Measurements from ENCODE around the gene MYO9B.

- TF ChIP-seq, protein P1, sequence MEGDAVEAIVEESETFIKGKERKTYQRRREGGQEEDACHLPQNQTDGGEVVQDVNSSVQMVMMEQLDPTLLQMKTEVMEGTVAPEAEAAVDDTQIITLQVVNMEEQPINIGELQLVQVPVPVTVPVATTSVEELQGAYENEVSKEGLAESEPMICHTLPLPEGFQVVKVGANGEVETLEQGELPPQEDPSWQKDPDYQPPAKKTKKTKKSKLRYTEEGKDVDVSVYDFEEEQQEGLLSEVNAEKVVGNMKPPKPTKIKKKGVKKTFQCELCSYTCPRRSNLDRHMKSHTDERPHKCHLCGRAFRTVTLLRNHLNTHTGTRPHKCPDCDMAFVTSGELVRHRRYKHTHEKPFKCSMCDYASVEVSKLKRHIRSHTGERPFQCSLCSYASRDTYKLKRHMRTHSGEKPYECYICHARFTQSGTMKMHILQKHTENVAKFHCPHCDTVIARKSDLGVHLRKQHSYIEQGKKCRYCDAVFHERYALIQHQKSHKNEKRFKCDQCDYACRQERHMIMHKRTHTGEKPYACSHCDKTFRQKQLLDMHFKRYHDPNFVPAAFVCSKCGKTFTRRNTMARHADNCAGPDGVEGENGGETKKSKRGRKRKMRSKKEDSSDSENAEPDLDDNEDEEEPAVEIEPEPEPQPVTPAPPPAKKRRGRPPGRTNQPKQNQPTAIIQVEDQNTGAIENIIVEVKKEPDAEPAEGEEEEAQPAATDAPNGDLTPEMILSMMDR (conservative IDR thresholded peaks at IDR 0.05), result no peak
- no peak for TF ChIP-seq EZH2 (IDR thresholded peaks at IDR 0.05; ENCODE audit: low read depth)
Observed at GRCh38 chr19:17183858-17184321, 108.3 kb downstream of the MYO9B start.

Measured in PC-9 (cell line).